NCI-H1436 treated with DMSO at 0.1 percent for 48 hours (cell line): Measurements from ENCODE around the gene GPR17.

ENCODE experiments used
- DNase-seq: peaks from one replicate; lab custom pipeline; 2025; lab: John Stamatoyannopoulos, UW

GPR17 gene

GRCh38 chr2:127671557-127672302, 25.8 kb downstream of the GPR17 start:
- no peak for DNase-seq

GRCh38 chr2:127672341-127673224, 26.6 kb downstream of the GPR17 start:
- DNase-seq: no peak

- DNase-seq: no peak
Observed at GRCh38 chr2:127673291-127674069, 27.5 kb downstream of the GPR17 start.

- DNase-seq: no peak
Observed at GRCh38 chr2:127674241-127675209, 28.6 kb downstream of the GPR17 start.

- DNase-seq: no peak
Observed at GRCh38 chr2:127675331-127676261, 29.6 kb downstream of the GPR17 start, which contains the start of gene LIMS2. Gene LIMS2, minus strand, starts transcription at chr2:127675530. Its CDS starts 506 bp downstream, at chr2:127675024.

- no peak for DNase-seq
Observed at GRCh38 chr2:127676906-127677305, 31.0 kb downstream of the GPR17 start.

GRCh38 chr2:127678531-127678930, 32.6 kb downstream of the GPR17 start:
- DNase-seq: no peak

- DNase-seq: no peak
Observed at GRCh38 chr2:127678991-127679390, 33.0 kb downstream of the GPR17 start.

GRCh38 chr2:127679680-127680361, 33.9 kb downstream of the GPR17 start:
- no peak for DNase-seq

- DNase-seq: no peak
Observed at GRCh38 chr2:127680706-127681287, 34.8 kb downstream of the GPR17 start.

- no peak for DNase-seq
Observed at GRCh38 chr2:127681288-127681804, 35.4 kb downstream of the GPR17 start.

- DNase-seq: no peak
Observed at GRCh38 chr2:127681976-127682857, 36.3 kb downstream of the GPR17 start.

GRCh38 chr2:127683056-127683455, 37.1 kb downstream of the GPR17 start:
- no peak for DNase-seq

- no peak for DNase-seq
Observed at GRCh38 chr2:127683757-127684156, 37.8 kb downstream of the GPR17 start.

- no peak for DNase-seq
Observed at GRCh38 chr2:127685410-127686080, 39.6 kb downstream of the GPR17 start.

- no peak for DNase-seq
Observed at GRCh38 chr2:127688405-127688804, 42.5 kb downstream of the GPR17 start.

GRCh38 chr2:127690696-127691095, 44.7 kb downstream of the GPR17 start:
- DNase-seq: no peak
